GM10248 (cell line): Measurements from ENCODE around the gene ZNF280C.
"Not testable (repeated sequence)": the region's sequence is repeated elsewhere in the genome, so short reads cannot be mapped to it uniquely, and the experiment has no call there.

Experiments
- CTCF ChIA-PET: fragments of 300-600 bp; sonication (Branson Sonifier 250); formaldehyde crosslinking; extraction: SDS; loops from one replicate; lab custom pipeline; 2021; ENCODE audit warnings: antibody characterized with exemption; lab: Yijun Ruan, JAX
- POLR2A ChIA-PET: fragments of 350-650 bp; sonication (Branson Sonifier 250); formaldehyde crosslinking; extraction: SDS; loops from one replicate; lab custom pipeline; 2020; ENCODE audit warnings: antibody characterized with exemption; lab: Yijun Ruan, JAX
- DNase-seq: peaks from one replicate; pipeline ENCODE4 v3.0.0; 2012; ENCODE audit errors: extremely low spot score
- CTCF ChIP-seq: IDR thresholded peaks from 2 replicates; pipeline ENCODE4 v1.5.1; 2012; ENCODE audit warnings: mild to moderate bottlenecking, low read depth; ENCODE audit errors: extremely low read depth, missing control alignments, control extremely low read depth

Gene ZNF280C

GRCh38 chrX:130285069-130285620 lies 16.4 kb upstream of the ZNF280C start:
- TF ChIP-seq CTCF: no peak
- ChIA-PET CTCF (interaction anchor here (1.1 kb wide), 1 partner anchor 20 kb away, joined by 3 read pairs; no protein-coding TSS in a partner anchor), POLR2A (no interaction called here)
- no peak for DNase-seq

GRCh38 chrX:130282151-130282550 lies 13.5 kb upstream of the ZNF280C start:
- no peak for DNase-seq
- CTCF ChIA-PET: no interaction called here
- POLR2A ChIA-PET: no interaction called here
- TF ChIP-seq CTCF: no peak

- no peak for DNase-seq
- CTCF ChIA-PET: no interaction called here
- no peak for TF ChIP-seq CTCF
- POLR2A ChIA-PET: no interaction called here
Observed at GRCh38 chrX:130280901-130281300, 12.2 kb upstream of the ZNF280C start.

- CTCF ChIA-PET, DNase-seq, POLR2A ChIA-PET: not testable (repeated sequence)
Observed at GRCh38 chrX:130272253-130272652, 3.6 kb upstream of the ZNF280C start.

- CTCF ChIA-PET, DNase-seq, POLR2A ChIA-PET: not testable (repeated sequence)
Observed at GRCh38 chrX:130269391-130269790, 692 bp upstream of the ZNF280C start.

GRCh38 chrX:130267956-130268448 lies 697 bp downstream of the ZNF280C start:
- TF ChIP-seq CTCF: no peak
- POLR2A ChIA-PET: no interaction called here
- CTCF ChIA-PET: no interaction called here
- no peak for DNase-seq

- POLR2A ChIA-PET: no interaction called here
- no peak for DNase-seq
- CTCF ChIA-PET: interaction anchor here (0.8 to 1.2 kb wide), 3 partner anchors 65 to 185 kb away, joined by 3 read pairs; no protein-coding TSS in a partner anchor
- no peak for TF ChIP-seq CTCF
Observed at GRCh38 chrX:130264573-130264972, 4.1 kb downstream of the ZNF280C start.
